Activated CD8-positive, alpha-beta memory T cell treated with anti-CD3 and anti-CD28 coated beads for 24 hours (primary cell): ENCODE results near the gene GIMAP8.

Experiments
- DNase-seq: peaks from one replicate; pipeline ENCODE4 v3.0.0-alpha.2; 2020

The GIMAP8 gene

GRCh38 chr7:150412016-150412415 lies 38.4 kb upstream of the GIMAP8 start:
- no peak for DNase-seq

DNA sequence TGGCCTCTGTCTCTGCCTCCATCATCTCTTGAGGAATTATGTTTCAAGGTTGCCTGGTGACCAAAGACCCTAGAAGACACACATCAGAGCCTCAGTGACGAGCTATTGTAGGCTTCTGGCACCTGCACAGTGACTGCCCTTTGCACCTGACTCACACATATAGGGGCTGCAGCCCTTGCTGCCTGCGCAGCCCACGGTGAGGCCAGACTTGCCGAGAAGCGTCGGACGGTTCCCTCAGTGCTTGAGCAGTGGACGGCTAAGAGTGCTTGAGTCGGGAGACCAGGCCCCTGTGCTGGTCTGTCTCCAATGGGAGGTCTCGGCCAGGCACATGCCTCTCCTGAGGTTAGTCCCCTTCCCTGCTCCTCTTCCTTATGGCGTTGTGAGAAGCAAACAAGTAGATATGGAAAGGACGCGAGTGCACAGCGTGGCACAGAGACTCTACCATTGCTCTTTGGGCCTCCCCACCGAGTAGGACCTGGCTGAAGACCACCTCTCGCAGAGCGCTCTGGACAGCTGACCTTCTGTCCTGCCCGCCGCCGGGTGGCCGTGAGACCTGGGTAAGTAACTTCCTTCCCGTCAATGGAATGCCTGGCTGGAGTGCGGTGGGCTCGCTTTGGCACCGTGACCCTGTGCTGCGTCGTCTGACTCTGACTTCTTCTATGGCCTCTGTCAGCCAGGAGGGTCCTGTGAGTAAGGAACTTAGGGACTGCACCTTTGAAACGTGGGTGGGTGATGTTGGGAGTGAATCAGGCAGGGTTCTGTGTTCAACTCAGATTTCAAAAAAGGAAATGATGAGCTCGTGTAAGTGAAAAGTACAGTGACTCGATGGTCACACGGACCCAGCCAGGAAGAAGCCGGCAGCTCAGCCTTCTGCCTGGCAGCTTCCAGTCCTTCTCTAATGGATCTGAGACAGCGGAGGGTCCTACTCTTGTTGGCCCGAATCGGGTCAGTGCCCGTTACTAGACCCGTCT lies 37.6 kb upstream of the GIMAP8 start:
- DNase-seq: no peak

DNA sequence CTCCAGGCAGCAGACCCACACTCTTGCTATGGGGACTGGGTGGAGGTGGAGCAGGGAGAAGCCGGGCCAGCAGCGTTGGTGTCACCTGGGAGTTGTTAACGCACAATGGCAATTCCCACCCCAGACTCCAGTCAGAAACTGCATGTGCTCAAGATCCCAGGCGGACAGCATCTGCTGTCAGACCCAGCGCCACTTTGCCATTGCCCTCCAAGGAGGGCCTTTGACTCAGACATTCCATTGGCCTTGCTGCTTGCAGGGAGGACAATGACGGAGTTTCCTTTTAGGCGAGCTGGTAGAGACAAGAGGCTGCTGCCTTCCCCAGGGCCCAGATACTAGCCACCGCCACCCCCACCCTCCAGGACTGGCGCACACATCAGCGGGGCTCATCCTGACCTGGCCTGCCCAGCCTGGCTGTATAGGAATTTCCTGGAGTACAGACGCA lies 36.8 kb upstream of the GIMAP8 start:
- no peak for DNase-seq

GRCh38 chr7:150415161-150416153 lies 35.0 kb upstream of the GIMAP8 start:
- peak; percentile 42 for DNase-seq

- DNase-seq: peak; percentile 43
Measured at GRCh38 chr7:150417239-150417638, 33.2 kb upstream of the GIMAP8 start.

GRCh38 chr7:150417863-150418262 lies 32.6 kb upstream of the GIMAP8 start:
- DNase-seq: peak; percentile 38

DNA sequence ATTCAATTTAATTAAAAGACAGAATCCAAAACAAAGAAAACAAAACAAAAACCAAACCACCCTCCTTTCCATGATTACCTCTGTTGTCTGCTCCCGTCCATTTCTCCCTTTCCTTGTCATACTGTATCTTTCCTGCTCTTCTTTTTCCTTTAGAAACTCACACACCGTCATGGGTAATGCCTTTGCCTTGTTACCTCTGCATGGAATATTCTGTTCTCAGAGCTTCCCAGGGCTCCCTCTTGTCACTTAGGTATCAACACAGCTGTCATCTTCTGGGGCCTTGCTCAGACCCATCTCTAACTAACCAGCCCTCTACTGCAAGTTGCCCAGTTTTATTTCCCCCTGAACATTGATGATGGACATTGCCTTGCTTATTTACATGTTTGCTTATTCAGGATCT lies 30.2 kb upstream of the GIMAP8 start:
- peak; percentile 49 for DNase-seq

DNA sequence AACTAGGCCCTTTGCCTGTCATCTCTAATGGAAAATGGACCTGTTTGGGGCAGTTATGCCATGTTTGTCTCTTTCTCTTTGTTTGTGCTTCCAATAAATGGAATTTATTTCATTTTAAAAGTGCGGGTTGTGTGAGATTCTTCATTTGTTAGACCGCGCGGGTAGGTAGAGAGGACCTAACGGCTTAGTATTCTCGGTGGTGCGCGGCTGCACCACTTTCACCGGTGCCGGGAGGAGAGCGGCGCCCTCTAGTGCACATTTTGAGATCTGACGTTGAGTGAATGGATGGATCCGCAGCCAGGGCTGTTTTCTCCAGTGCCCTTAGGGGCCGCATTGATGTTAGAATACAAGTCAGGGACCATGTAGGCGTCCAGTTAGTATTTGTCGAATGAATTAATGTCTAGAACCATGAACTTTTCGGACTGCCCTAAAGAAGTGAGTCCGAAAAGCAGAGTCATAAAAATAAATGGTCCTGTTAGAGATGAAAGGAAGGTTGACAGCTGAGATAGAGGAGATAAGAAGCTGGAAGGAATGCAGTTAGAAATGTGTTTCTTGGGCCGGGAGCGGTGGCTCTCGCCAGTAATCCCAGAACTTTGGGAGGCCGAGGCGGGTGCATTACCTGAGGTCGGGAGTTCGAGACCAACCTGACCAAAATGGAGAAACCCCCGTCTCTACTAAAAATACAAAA lies 29.3 kb upstream of the GIMAP8 start:
- DNase-seq: peak; percentile 92

DNA sequence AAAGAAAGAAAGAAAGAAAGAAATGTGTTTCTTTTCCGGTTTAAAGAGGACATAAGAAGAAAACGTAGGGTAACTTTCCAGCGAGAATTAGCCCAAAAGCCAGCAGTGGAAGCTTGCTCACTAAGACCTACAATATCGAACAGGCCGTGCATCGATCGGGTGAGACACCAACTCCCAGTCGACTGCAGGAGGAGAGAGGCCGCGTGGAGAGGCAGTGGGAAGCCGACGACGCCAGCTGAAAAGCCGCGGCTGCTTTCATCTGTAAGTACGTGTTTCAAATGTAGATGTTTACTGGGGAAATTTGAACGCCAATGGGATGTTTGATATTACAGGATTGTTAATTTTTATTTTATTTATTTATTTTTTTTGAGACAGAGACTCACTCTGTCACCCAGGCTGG lies 28.6 kb upstream of the GIMAP8 start:
- DNase-seq: peak; percentile 48

- no peak for DNase-seq
Measured at GRCh38 chr7:150425670-150426069, 24.8 kb upstream of the GIMAP8 start.

- DNase-seq: peak; percentile 54
Measured at GRCh38 chr7:150428671-150429451, 21.6 kb upstream of the GIMAP8 start.

- DNase-seq: peak; percentile 30
Measured at GRCh38 chr7:150429699-150430098, 20.7 kb upstream of the GIMAP8 start.

GRCh38 chr7:150430465-150431085 lies 19.9 kb upstream of the GIMAP8 start:
- DNase-seq: peak; percentile 40

- peak; percentile 35 for DNase-seq
Measured at GRCh38 chr7:150431839-150432658, 18.4 kb upstream of the GIMAP8 start.

- DNase-seq: peak; percentile 47
Measured at GRCh38 chr7:150432915-150433892, 17.2 kb upstream of the GIMAP8 start.

DNA sequence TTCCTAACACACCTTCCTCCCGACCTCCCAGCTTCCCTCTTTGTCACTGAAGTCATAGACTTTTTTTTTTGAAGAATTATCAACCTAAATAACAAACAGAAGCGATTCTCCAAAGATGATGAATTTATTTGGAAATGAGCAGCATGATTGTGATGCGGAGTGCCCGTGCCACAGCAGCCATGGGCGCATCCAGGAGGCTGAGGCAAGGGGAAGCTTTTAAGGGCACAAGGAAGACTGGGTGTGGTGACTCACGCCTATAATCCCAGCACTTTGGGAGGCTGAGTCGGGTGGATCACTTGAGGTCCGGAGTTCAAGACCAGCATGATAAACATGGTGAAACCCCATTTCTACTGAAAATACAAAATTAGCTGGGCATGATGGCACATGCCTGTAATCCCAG lies 16.2 kb upstream of the GIMAP8 start:
- DNase-seq: peak; percentile 26

GRCh38 chr7:150435047-150435389 lies 15.4 kb upstream of the GIMAP8 start:
- peak; percentile 33 for DNase-seq

DNA sequence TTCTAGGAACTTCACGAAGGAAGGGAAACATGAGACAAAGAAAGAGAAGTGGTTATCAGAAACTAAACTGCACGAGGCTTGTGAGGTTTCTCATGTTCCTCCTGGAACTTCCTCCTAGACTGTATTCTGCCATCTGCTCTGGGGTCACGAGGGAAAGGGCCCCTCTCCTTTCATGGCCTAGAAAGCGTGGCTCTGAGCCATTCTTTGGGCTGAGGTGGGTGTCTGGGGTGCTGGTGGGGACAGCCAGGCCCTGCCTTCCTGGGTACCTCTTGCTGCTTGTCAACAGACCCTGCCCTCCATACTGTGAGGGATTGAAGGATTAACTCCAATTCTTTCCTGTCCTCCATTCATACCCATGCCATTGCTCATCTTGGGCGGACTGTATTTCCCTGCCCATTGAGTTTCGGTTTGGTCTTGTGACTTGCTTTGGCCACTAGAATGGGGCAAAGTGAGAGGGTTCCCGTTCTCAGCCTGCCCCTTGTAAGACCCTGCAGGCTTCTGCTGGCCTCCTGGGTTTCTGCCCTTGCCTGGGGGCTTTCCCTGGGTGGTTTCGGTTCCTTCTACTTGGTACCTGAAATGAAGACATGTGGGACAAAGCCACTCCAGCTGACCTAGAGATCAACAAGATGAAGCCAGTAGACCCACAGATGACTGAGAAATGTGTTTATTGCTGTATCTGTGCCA lies 14.9 kb upstream of the GIMAP8 start:
- peak; percentile 49 for DNase-seq

DNA sequence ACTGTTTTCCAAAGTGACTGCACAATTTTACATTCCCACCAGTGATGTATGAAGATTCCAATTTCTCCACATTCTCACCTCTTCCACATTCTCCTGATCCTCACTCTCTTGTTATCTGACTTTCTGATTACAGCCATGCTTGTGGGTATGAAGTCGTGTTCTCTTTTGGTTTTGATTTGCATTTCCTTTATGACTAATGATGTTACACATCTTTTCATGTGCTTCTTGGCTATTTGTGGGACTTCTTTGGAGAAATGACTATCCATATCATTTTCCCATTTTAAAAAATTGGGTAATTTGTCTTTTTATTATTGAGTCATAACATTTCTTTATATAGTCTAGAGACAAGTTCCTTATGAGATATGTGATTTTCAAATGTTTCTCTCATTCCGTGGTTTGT lies 10.5 kb upstream of the GIMAP8 start:
- no peak for DNase-seq
